LoVo (cell line): ENCODE results near the gene KLHL7.
"Not testable (repeated sequence)": the region's sequence is repeated elsewhere in the genome, so short reads cannot be mapped to it uniquely, and the experiment has no call there.

Experiments used
- DNase-seq: peaks from one replicate; pipeline ENCODE4 v3.0.0-alpha.2; 2016; ENCODE audit warnings: low spot score

Gene KLHL7

GRCh38 chr7:23107781-23108180 is 2.2 kb downstream of the KLHL7 start:
- DNase-seq: no peak

- DNase-seq: no peak
Measured at GRCh38 chr7:23108995-23109394, 3.4 kb downstream of the KLHL7 start.

GRCh38 chr7:23109470-23109869 is 3.9 kb downstream of the KLHL7 start:
- DNase-seq: no peak

- no peak for DNase-seq
Measured at GRCh38 chr7:23114896-23115295, 9.3 kb downstream of the KLHL7 start.

GRCh38 chr7:23115991-23116390 is 10.4 kb downstream of the KLHL7 start:
- no peak for DNase-seq

DNA sequence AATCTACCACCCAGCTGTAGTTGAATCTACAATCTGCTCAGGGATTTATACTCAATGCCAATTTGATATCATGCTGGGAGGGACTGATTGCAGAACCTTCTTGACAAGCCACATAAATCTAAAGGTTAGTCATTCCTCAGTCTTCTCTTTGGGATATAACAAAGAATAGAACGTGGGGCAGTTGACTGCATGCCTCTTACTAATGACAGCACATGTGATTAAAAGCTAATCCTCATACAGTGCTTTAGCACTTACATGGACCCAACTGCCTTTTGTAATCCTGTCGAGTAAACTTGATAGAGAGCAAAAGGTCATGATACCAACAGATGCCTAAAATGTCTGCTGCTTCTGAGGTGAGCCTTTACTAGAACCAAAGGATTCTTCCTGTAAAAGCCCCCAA is 12.3 kb downstream of the KLHL7 start:
- no peak for DNase-seq

GRCh38 chr7:23120106-23120505 is 14.5 kb downstream of the KLHL7 start:
- no peak for DNase-seq

GRCh38 chr7:23121165-23121564 is 15.6 kb downstream of the KLHL7 start:
- no peak for DNase-seq

DNA sequence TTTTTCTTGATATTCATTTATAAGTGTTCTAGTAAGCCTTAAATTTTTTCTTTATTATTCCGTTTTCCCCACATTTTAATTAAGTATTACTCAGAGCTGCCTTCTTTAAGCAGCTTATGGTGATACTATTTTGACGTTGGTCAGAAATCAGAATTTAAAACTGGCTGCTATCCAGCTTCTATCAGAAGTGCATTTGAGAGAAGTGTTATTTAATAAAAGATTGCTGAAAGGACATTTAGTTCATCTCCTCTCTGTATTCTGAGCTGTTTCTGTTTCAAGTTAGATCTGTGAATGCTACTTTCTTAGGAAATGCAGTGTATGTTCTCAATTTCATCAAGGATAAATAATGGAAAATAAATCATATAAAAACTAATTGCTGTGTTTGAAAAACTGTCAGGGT is 17.4 kb downstream of the KLHL7 start:
- no peak for DNase-seq

DNA sequence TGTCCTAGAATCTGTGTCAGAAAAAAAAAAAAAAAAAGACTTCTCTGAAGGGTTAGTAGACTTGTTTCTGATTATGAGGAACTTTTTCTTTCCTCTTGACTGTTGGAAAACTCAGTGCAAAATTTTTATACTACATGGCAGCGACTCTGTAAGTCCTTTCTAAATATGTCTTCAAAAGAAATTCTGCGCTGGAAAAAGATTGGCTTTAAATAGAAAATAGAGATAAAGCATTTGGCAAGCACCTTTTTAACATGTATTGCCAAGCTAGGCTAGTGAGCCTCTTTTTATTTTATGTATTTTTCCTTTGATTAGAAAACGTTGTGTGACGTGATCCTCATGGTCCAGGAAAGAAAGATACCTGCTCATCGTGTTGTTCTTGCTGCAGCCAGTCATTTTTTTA is 17.9 kb downstream of the KLHL7 start:
- no peak for DNase-seq

DNA sequence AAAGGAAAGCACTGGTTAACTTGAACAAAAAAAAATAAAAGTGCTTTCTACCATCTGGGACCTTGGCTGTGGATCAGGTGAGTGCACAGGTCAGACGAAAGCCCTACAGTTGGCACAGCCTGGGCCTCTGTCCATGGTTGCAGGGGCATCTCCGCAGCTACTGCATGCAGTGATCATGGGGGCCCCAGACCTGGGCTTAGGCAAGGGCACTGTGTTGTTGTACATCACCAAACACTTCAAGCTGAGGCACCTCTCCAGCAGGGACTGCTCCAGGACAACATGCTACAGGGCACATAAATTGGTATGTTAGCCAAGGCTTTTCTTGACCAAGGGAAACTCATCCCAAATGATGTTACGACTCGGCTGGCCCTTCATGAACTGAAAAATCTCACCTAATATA is 23.5 kb downstream of the KLHL7 start:
- no peak for DNase-seq

DNA sequence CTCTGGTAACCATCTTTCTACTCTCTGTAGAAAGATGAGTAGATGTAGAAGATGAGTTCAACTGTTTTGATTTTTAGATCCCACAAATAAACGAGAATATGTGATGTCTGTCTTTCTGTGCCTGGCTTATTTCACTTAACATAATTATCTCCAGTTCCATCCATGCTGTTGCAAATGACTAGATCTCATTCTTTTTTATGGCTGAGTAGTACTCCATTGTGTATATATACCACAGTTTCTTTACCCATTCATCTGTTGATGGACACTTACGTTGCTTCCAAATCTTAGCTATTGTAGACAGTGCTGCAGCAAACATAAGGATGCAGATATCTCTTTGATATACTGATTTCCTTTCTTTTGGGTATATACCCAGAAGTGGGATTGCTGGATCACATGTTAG is 26.2 kb downstream of the KLHL7 start:
- not testable (repeated sequence) for DNase-seq

DNA sequence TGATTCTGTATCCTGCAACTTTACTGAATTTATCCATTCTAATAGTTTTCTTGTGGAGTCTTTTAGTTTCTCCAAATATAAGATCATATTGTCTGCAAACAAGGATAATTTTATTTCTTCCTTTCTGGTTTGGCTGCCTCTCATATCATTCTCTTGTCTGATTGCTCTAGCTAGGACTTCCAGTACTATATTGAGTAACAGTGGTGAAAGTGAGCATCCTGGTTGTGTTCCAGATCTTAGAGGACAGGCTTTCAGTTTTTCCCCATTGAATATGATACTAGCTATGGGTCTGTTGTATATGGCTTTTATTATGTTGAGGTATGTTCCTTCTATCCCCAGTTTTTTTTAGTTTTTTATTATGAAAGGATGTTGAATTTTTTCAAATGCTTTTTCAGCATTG is 28.2 kb downstream of the KLHL7 start:
- no peak for DNase-seq

DNA sequence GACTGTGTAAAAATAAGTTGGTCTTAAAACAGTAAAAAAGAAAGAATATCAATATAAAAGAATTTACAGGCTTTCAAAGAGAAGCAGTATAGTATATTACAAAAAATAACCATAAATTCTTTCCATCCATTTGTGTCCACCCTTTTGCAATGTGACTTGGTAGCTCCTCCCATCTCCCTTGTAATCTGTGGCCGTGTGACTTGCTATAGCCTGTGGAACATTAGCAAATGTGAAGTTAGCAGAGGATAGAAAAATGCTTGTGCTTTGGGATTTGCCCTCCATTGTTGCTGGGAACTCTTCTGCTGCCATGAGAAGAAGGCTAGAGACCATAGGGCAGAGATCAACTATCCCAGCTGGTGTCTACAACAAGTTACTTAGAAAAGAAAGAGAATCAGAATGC is 30.2 kb downstream of the KLHL7 start:
- no peak for DNase-seq

- DNase-seq: no peak
Measured at GRCh38 chr7:23136216-23136615, 30.6 kb downstream of the KLHL7 start.

DNA sequence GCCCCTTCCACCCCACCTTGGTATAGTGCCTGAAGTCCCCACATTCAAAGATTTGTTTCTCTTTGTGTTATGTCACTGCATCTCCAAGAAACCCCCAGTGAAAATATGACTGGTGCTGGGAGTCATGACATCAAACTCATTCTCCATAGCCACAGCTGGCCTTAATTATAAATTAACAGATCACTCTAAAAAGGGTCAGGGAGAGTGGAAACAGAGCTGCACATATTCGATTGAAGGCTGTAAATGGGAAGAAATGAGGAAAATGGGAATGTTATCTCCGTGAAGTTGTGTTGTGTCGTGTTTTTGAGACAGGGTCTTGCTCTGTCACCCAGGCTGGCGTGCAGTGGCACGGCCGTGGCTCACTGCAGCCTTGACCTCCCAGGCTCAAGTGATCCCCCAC is 52.1 kb downstream of the KLHL7 start:
- no peak for DNase-seq

GRCh38 chr7:23158546-23158945 is 53.0 kb downstream of the KLHL7 start:
- no peak for DNase-seq

- no peak for DNase-seq
Measured at GRCh38 chr7:23161482-23161881, 55.9 kb downstream of the KLHL7 start.

GRCh38 chr7:23164846-23165245 is 59.3 kb downstream of the KLHL7 start:
- DNase-seq: no peak

DNA sequence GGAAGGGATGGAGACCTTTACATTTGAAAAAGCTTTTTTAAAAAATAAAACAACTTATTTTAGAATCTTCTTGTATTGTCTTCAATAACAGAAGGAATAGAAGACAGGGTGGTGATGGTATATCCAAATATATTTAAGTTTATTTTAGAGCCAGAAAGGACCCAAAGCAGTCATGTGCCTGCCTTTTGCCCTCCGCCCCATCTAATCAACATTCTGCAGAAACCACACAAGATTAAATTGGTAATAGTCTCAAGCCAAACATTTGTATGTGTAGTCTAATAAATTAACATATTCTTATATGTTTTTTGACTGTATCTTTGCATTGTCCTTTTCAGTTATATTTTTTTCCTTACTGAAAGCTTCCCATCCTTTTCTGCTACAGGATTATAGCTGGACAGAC is 59.7 kb downstream of the KLHL7 start:
- no peak for DNase-seq

GRCh38 chr7:23167691-23168090 is 62.1 kb downstream of the KLHL7 start:
- no peak for DNase-seq

DNA sequence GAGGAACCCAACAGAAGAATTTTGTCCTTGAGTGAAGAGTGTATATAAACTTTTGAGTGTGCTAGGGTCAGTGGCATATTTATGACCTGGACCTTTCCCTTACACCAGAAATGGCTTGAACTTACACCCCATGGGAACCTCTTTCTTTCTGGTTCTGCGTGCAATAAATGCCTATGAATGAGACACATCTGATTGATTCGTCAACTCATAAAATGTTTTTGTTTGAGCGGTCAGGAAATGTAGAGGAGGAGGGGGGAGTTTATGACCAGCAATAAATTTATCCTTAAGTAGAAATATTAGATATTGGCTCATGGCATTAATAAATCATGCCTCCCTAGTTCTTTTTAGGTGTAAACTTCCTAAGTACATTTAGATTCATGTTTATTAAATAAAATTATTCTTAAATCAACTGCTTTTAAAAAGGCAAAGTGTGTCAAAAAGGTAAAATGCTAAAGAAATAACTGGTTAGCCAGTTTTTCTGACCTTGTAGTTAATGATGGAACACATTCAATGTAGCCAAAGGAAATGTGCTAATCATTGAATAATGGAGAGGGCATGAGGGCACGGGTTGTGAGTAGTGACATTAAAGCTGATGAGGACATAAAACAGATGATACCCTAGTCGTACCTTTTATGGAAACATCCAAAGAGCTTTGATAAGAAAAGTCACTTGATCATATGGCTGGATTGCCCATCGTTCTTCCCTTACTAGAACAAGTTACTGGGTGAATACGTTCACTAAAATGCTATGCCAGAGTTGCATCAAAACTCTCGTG is 62.7 kb downstream of the KLHL7 start:
- no peak for DNase-seq

DNA sequence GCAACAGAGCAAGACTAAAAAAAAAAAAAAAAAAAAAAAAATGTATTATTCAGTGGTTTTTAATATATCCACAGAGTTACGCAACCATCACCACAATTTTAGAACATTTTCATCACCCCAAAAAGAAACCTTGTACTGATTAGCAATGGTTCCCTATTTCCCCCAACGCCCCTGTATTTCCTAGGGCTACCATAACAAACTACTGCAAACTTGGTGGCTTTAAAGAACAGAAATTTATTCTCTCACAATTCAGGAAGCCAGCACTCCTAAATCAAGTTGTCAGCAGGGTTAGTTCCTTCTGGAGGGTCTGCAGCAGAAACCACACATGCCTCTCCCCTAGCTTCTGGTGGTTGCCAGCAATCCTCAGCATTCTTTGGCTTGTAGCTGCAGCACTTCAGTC is 70.4 kb downstream of the KLHL7 start:
- DNase-seq: no peak
